ENCODE results near the gene ZBTB18. TPM values are rescaled to one million over a fixed set of nuclear protein-coding genes. Genes with fewer than 3 reads are reported as not detected.

ZBTB18 gene
- total and polyA plus RNA-seq, 2 donors (not counting 1 experiment from before 2014, with no cell fraction given), result 10.3 to 12.6 TPM

DNA sequence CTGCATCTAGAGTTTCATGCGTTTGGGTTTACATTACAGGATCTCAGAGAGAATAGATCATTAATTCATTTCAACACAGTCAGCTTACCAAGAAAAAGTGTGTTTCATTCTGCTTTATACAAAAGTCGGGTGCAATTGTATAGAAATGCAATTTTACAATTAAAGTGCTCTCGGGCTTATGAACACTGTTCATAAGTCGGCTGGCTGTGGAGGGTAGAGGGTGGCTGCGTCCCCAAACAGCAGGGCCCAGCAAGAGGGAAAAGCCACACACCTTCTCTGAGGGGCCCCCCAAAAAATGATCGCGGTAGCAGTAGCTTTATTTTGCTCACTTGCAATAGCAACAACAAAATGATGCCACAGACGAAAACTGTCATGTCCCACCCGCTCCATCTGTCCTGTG is 13.8 kb upstream of the ZBTB18 start:
- Histone ChIP-seq H3K9ac (ENCODE audit: insufficient read depth, low read length) (no peak overlapping the region), H3K4me1 (ENCODE audit: control insufficient read depth, extremely low read depth, insufficient read depth, low read length) (no peaks in the 10 kb centered on the region), H3K27ac (ENCODE audit: insufficient read depth, low read length) (no peak overlapping the region), H3K79me2 (ENCODE audit: control insufficient read depth, insufficient read depth, low read length) (no peaks in the 10 kb centered on the region), H3K27me3 (ENCODE audit: control insufficient read depth, insufficient read depth, low read length) (peaks cover 2% of the 10 kb centered on the region), H2AFZ (ENCODE audit: low read length) (no peak overlapping the region), H3K4me3 (replicated peaks in 1 of 4; ENCODE audit: control extremely low read depth in 1 of 4, insufficient read depth in 1 of 4, low read depth in 3 of 4, low read length in 4 of 4) (no peak overlapping the region), H3K4me2 (ENCODE audit: extremely low read depth, insufficient read depth, low read length) (no peak overlapping the region), H4K20me1 (ENCODE audit: control insufficient read depth, extremely low read depth, insufficient read depth, low read length) (no peaks in the 10 kb centered on the region), H3K9me3 (ENCODE audit: control insufficient read depth, insufficient read depth, low read depth, low read length) (no peaks in the 10 kb centered on the region), H3K36me3 (ENCODE audit: control insufficient read depth, insufficient read depth, low read length) (no peaks in the 10 kb centered on the region)
- DNase-seq (ENCODE audit: low read depth in 2 of 2), result no peak
- no peak for TF ChIP-seq EZH2 (IDR thresholded peaks at IDR 0.05; ENCODE audit: low read length, missing control alignments)
- TF ChIP-seq CTCF (conservative IDR thresholded peaks at IDR 0.05 in 1 of 2, IDR thresholded peaks at IDR 0.05 in 1 of 2; ENCODE audit: low read depth in 1 of 2, low read length in 2 of 2), result no peak

- Histone ChIP-seq H3K79me2 (ENCODE audit: control insufficient read depth, insufficient read depth, low read length) (no peaks in the 10 kb centered on the region), H3K4me1 (ENCODE audit: control insufficient read depth, extremely low read depth, insufficient read depth, low read length) (no peaks in the 10 kb centered on the region), H2AFZ (ENCODE audit: low read length) (no peak overlapping the region), H3K36me3 (ENCODE audit: control insufficient read depth, insufficient read depth, low read length) (no peaks in the 10 kb centered on the region), H3K9me3 (ENCODE audit: control insufficient read depth, insufficient read depth, low read depth, low read length) (no peaks in the 10 kb centered on the region), H4K20me1 (ENCODE audit: control insufficient read depth, extremely low read depth, insufficient read depth, low read length) (no peaks in the 10 kb centered on the region), H3K4me3 (replicated peaks in 1 of 4; ENCODE audit: control extremely low read depth in 1 of 4, insufficient read depth in 1 of 4, low read depth in 3 of 4, low read length in 4 of 4) (no peak overlapping the region), H3K27ac (ENCODE audit: insufficient read depth, low read length) (no peak overlapping the region), H3K4me2 (ENCODE audit: extremely low read depth, insufficient read depth, low read length) (no peak overlapping the region), H3K27me3 (ENCODE audit: control insufficient read depth, insufficient read depth, low read length) (peaks cover 3% of the 10 kb centered on the region), H3K9ac (ENCODE audit: insufficient read depth, low read length) (no peak overlapping the region)
- TF ChIP-seq EZH2 (IDR thresholded peaks at IDR 0.05; ENCODE audit: low read length, missing control alignments) (no peak), CTCF (conservative IDR thresholded peaks at IDR 0.05 in 1 of 2, IDR thresholded peaks at IDR 0.05 in 1 of 2; ENCODE audit: low read depth in 1 of 2, low read length in 2 of 2) (no peak)
- peak in 1 of 2 donors; percentile 36 for DNase-seq (ENCODE audit: low read depth in 2 of 2)
These were observed 9.5 kb upstream of the ZBTB18 start for GRCh38 chr1:244041466-244042120.

DNA sequence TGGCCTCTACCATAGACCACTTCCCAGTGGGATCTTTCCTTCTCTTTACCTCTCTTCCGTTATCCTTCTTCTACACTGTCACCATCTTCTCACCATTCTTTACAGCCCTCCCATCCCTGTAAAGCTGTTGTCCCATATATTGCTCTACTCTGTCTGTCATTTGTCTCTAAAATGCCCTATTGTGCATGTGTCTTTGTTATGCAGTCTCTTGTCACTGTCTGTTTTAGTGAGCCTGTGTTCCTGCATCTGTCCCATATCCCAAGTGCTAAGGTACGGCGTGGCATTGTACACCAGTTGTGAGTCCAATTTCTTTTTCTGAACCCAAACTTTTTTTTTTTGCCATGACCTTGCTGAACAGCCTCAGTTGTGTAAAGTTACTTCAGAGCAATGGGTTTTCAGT is 8.8 kb upstream of the ZBTB18 start:
- Histone ChIP-seq H2AFZ (ENCODE audit: low read length) (no peak overlapping the region), H3K9ac (ENCODE audit: insufficient read depth, low read length) (no peak overlapping the region), H3K79me2 (ENCODE audit: control insufficient read depth, insufficient read depth, low read length) (no peaks in the 10 kb centered on the region), H3K4me1 (ENCODE audit: control insufficient read depth, extremely low read depth, insufficient read depth, low read length) (peaks cover 3% of the 10 kb centered on the region), H4K20me1 (ENCODE audit: control insufficient read depth, extremely low read depth, insufficient read depth, low read length) (no peaks in the 10 kb centered on the region), H3K36me3 (ENCODE audit: control insufficient read depth, insufficient read depth, low read length) (no peaks in the 10 kb centered on the region), H3K27ac (ENCODE audit: insufficient read depth, low read length) (no peak overlapping the region), H3K4me3 (replicated peaks in 1 of 4; ENCODE audit: control extremely low read depth in 1 of 4, insufficient read depth in 1 of 4, low read depth in 3 of 4, low read length in 4 of 4) (no peak overlapping the region), H3K9me3 (ENCODE audit: control insufficient read depth, insufficient read depth, low read depth, low read length) (no peaks in the 10 kb centered on the region), H3K4me2 (ENCODE audit: extremely low read depth, insufficient read depth, low read length) (no peak overlapping the region), H3K27me3 (ENCODE audit: control insufficient read depth, insufficient read depth, low read length) (peaks cover 3% of the 10 kb centered on the region)
- no peak for TF ChIP-seq EZH2 (IDR thresholded peaks at IDR 0.05; ENCODE audit: low read length, missing control alignments)
- TF ChIP-seq CTCF (conservative IDR thresholded peaks at IDR 0.05 in 1 of 2, IDR thresholded peaks at IDR 0.05 in 1 of 2; ENCODE audit: low read depth in 1 of 2, low read length in 2 of 2), result no peak
- no peak for DNase-seq (ENCODE audit: low read depth in 2 of 2)
